Tibial nerve (tissue), 4 donors: ENCODE measurements around the gene TENM4. TPM values are rescaled to one million over a fixed set of nuclear protein-coding genes. Genes with fewer than 3 reads are reported as not detected.

ENCODE experiments used
- DNase-seq, 2 donors: peaks; one replicate each; pipeline ENCODE4 v3.0.0-alpha.2; 2019; ENCODE audit warnings: low spot score in 2 of 2
- H3K27ac ChIP-seq, 4 donors: fragments of 200-600 bp; sonication (generic) in 3 of 4; one replicate each; pipeline ENCODE4 v1.5.1; 2017 to 2019; ENCODE audit warnings: mild to moderate bottlenecking in 1 of 4
- H3K27me3 ChIP-seq, 2 donors: fragments of 200-600 bp; sonication (generic) in 1 of 2; one replicate each; pipeline versions ENCODE4 v1.5.1 to v1.6.0; 2017 to 2019
- H3K36me3 ChIP-seq, 3 donors: fragments of 200-600 bp; sonication (generic); one replicate each; pipeline ENCODE4 v1.5.1; 2018 to 2019
- H3K4me1 ChIP-seq, 4 donors: fragments of 200-600 bp; sonication (generic) in 3 of 4; one replicate each; pipeline ENCODE4 v1.5.1; 2017 to 2019
- H3K4me3 ChIP-seq, 4 donors: fragments of 200-600 bp; sonication (generic) in 3 of 4; one replicate each; pipeline ENCODE4 v1.5.1; 2017 to 2019; ENCODE audit warnings: mild to moderate bottlenecking in 1 of 4, moderate library complexity in 1 of 4
- H3K9me3 ChIP-seq, 4 donors: fragments of 200-600 bp; sonication (generic) in 3 of 4; one replicate each; pipeline ENCODE4 v1.5.1; 2017 to 2019
- CTCF ChIP-seq, 5 experiments: fragments of 200-600 bp in 3 of 5; fragments of 450-650 bp in 2 of 5; sonication (generic) in 3 of 5; IDR thresholded peaks; one replicate each; pipeline ENCODE4 v1.5.1; 2016 to 2019; ENCODE audit warnings: antibody characterized with exemption in 5 of 5, mild to moderate bottlenecking in 3 of 5, moderate library complexity in 2 of 5
- EP300 ChIP-seq, 2 donors: sonication (generic); formaldehyde crosslinking; IDR thresholded peaks; one replicate each; pipeline ENCODE4 v1.6.1; 2017; ENCODE audit warnings: antibody characterized with exemption in 2 of 2, mild to moderate bottlenecking in 1 of 2
- POLR2A ChIP-seq, 2 donors: fragments of 450-650 bp; IDR thresholded peaks; one replicate each; pipeline ENCODE4 v1.6.1; 2017; ENCODE audit warnings: antibody characterized with exemption in 2 of 2, mild to moderate bottlenecking in 2 of 2, moderate library complexity in 2 of 2
- WGBS, 2 donors: methylation state at CpG; one replicate each; pipeline ENCODE4 v1.1.5; 2018; 5-methylcytosine and 5-hydroxymethylcytosine counted together
- total RNA-seq, 4 donors: library from RNA; depleted of rRNA; stranded (reverse); fragments of >200 nt; gene quantifications; one replicate each; pipeline ENCODE4 v1.1.0, GENCODE V29; 2016

Gene TENM4
- total RNA-seq, 4 donors from 2014 or later, result 15.3 to 36.3 (median 19.6) TPM

- 79 to 85% methylated on average over 2 of the region's 2 CpGs for WGBS, 2 donors
- DNase-seq, result no peak
- no peaks in the 10 kb centered on the region for H3K27me3 ChIP-seq
- H3K27ac ChIP-seq, result no peak overlapping the region
- no peaks in the 10 kb centered on the region for H3K4me1 ChIP-seq
- TF ChIP-seq EP300 (IDR thresholded peaks at IDR 0.05) (no peak), CTCF (IDR thresholded peaks at IDR 0.05) (no peak), POLR2A (IDR thresholded peaks at IDR 0.05) (no peak)
- no peaks in the 10 kb centered on the region for H3K36me3 ChIP-seq
- no peak overlapping the region for H3K4me3 ChIP-seq
- H3K9me3 ChIP-seq, result peaks cover 0 to 12% (median 0%) of the 10 kb centered on the region in 4 donors
Measured at GRCh38 chr11:78878631-78879030, 562.2 kb downstream of the TENM4 start.

- no peak overlapping the region for H3K27ac ChIP-seq
Measured at GRCh38 chr11:78876676-78877075, 564.2 kb downstream of the TENM4 start.

GRCh38 chr11:78870655-78871054 is 570.2 kb downstream of the TENM4 start:
- no peaks in the 10 kb centered on the region for H3K36me3 ChIP-seq
- DNase-seq, result no peak

More at GRCh38 chr11:78876676-78877075, 564.2 kb downstream of the TENM4 start:
- DNase-seq, result no peak
- TF ChIP-seq POLR2A (IDR thresholded peaks at IDR 0.05) (no peak), CTCF (IDR thresholded peaks at IDR 0.05) (no peak), EP300 (IDR thresholded peaks at IDR 0.05) (no peak)
- H3K4me1 ChIP-seq, result no peaks in the 10 kb centered on the region
- no peaks in the 10 kb centered on the region for H3K36me3 ChIP-seq
- 78 to 81% methylated on average over 3 of the region's 3 CpGs for WGBS, 2 donors
- H3K27me3 ChIP-seq, result no peaks in the 10 kb centered on the region
- no peak overlapping the region for H3K4me3 ChIP-seq
- H3K9me3 ChIP-seq, result peaks cover 0 to 12% (median 0%) of the 10 kb centered on the region in 4 donors

GRCh38 chr11:78869293-78869692 is 571.5 kb downstream of the TENM4 start:
- 39 to 44% methylated on average over 3 of the region's 3 CpGs for WGBS, 2 donors
- no peak for DNase-seq
- Histone ChIP-seq H3K4me3 (no peak overlapping the region), H3K27ac (no peak overlapping the region), H3K9me3 (no peaks in the 10 kb centered on the region), H3K27me3 (no peaks in the 10 kb centered on the region), H3K4me1 (no peaks in the 10 kb centered on the region), H3K36me3 (no peaks in the 10 kb centered on the region)
- TF ChIP-seq EP300 (IDR thresholded peaks at IDR 0.05) (no peak), POLR2A (IDR thresholded peaks at IDR 0.05) (no peak)

More at GRCh38 chr11:78870655-78871054, 570.2 kb downstream of the TENM4 start:
- H3K27me3 ChIP-seq, result no peaks in the 10 kb centered on the region
- no peaks in the 10 kb centered on the region for H3K9me3 ChIP-seq
- 76 to 77% methylated on average over 4 of the region's 4 CpGs for WGBS, 2 donors
- no peak for TF ChIP-seq EP300 (IDR thresholded peaks at IDR 0.05)
- no peak for TF ChIP-seq CTCF (IDR thresholded peaks at IDR 0.05)
- TF ChIP-seq POLR2A (IDR thresholded peaks at IDR 0.05), result no peak
- no peaks in the 10 kb centered on the region for H3K4me1 ChIP-seq
- no peak overlapping the region for H3K27ac ChIP-seq
- H3K4me3 ChIP-seq, result no peak overlapping the region

GRCh38 chr11:78868563-78868962 is 572.3 kb downstream of the TENM4 start:
- H3K4me1 ChIP-seq, result no peaks in the 10 kb centered on the region
- TF ChIP-seq POLR2A (IDR thresholded peaks at IDR 0.05) (no peak), CTCF (IDR thresholded peaks at IDR 0.05) (no peak), EP300 (IDR thresholded peaks at IDR 0.05) (no peak)
- no peaks in the 10 kb centered on the region for H3K36me3 ChIP-seq
- no peak overlapping the region for H3K4me3 ChIP-seq
- H3K9me3 ChIP-seq, result no peaks in the 10 kb centered on the region
- H3K27ac ChIP-seq, result no peak overlapping the region
- H3K27me3 ChIP-seq, result no peaks in the 10 kb centered on the region
- DNase-seq, result no peak
- 48 to 55% methylated on average over 4 of the region's 4 CpGs for WGBS, 2 donors
